H9 (cell line): ENCODE data around the gene CUBN. TPM values are rescaled to one million over a fixed set of nuclear protein-coding genes. Genes with fewer than 3 reads are reported as not detected.

Experiments
- DNase-seq: peaks from one replicate; pipeline ENCODE4 v3.0.0-alpha.2; 2017
- H2AFZ ChIP-seq: one replicate; pipeline ENCODE4 v1.6.1; 2013; ENCODE audit warnings: mild to moderate bottlenecking, low read length, control low read depth, moderate library complexity
- H2AK5ac ChIP-seq: 2 replicates; pipeline ENCODE4 v1.6.1; 2013; ENCODE audit warnings: low read length, control low read depth, mixed read lengths; ENCODE audit not compliant: insufficient read length
- H2BK120ac ChIP-seq: one replicate; pipeline ENCODE4 v1.6.1; 2013; ENCODE audit warnings: low read depth, mild to moderate bottlenecking, low read length, control low read depth, inconsistent platforms; ENCODE audit not compliant: poor library complexity, severe bottlenecking
- H2BK12ac ChIP-seq: 2 replicates; pipeline ENCODE4 v1.6.1; 2013; ENCODE audit warnings: low read length, control low read depth, mixed read lengths, low read depth; ENCODE audit not compliant: insufficient read length
- H2BK15ac ChIP-seq: 2 replicates; pipeline ENCODE4 v1.6.1; 2013; ENCODE audit warnings: low read depth, low read length, control low read depth
- H2BK20ac ChIP-seq: one replicate; pipeline ENCODE4 v1.6.1; 2013; ENCODE audit warnings: low read depth, mild to moderate bottlenecking, low read length, control low read depth, inconsistent platforms; ENCODE audit not compliant: poor library complexity, severe bottlenecking
- H2BK5ac ChIP-seq: 2 replicates; pipeline ENCODE4 v1.6.1; 2013; ENCODE audit warnings: low read length, control low read depth, mixed read lengths; ENCODE audit not compliant: insufficient read length
- H3K14ac ChIP-seq: 2 replicates; pipeline ENCODE4 v1.6.1; 2013; ENCODE audit warnings: low read length, control low read depth; ENCODE audit not compliant: insufficient read depth
- H3K18ac ChIP-seq: 2 replicates; pipeline ENCODE4 v1.6.1; 2013; ENCODE audit warnings: low read depth, mild to moderate bottlenecking, mixed read lengths, low read length, control low read depth; ENCODE audit not compliant: insufficient read length
- H3K23ac ChIP-seq: 2 replicates; pipeline ENCODE4 v1.6.1; 2013; ENCODE audit warnings: low read length, control low read depth, mixed read lengths, low read depth; ENCODE audit not compliant: insufficient read length
- H3K23me2 ChIP-seq: 2 replicates; pipeline ENCODE4 v1.6.1; 2013; ENCODE audit warnings: low read depth, mild to moderate bottlenecking, mixed read lengths, low read length, control low read depth; ENCODE audit not compliant: insufficient read length, poor library complexity, severe bottlenecking
- H3K27ac ChIP-seq: 2 replicates; pipeline ENCODE4 v1.5.1; 2013; ENCODE audit warnings: low read length, control low read depth, mixed read lengths, low read depth; ENCODE audit not compliant: insufficient read length
- H3K27me3 ChIP-seq: 2 replicates; pipeline ENCODE4 v1.6.1; 2013; ENCODE audit warnings: low read length, control low read depth, inconsistent platforms; ENCODE audit not compliant: insufficient read depth
- H3K4ac ChIP-seq: 2 replicates; pipeline ENCODE4 v1.6.1; 2013; ENCODE audit warnings: low read depth, mild to moderate bottlenecking, control low read depth, inconsistent platforms, low read length, moderate library complexity
- H3K4me1 ChIP-seq: 2 replicates; pipeline ENCODE4 v1.6.1; 2013; ENCODE audit warnings: low read length, control low read depth, inconsistent platforms; ENCODE audit not compliant: insufficient read depth
- H3K4me2 ChIP-seq: 2 replicates; pipeline ENCODE4 v1.6.1; 2013; ENCODE audit warnings: low read length, control low read depth, mixed read lengths; ENCODE audit not compliant: insufficient read length, insufficient read depth
- H3K56ac ChIP-seq: 2 replicates; pipeline ENCODE4 v1.6.1; 2013; ENCODE audit warnings: low read depth, mild to moderate bottlenecking, mixed read lengths, low read length, control low read depth; ENCODE audit not compliant: insufficient read length
- H3K79me1 ChIP-seq: 2 replicates; pipeline ENCODE4 v1.6.1; 2013; ENCODE audit warnings: low read depth, mild to moderate bottlenecking, moderate library complexity, low read length, control low read depth, inconsistent platforms; ENCODE audit not compliant: insufficient read depth, poor library complexity, severe bottlenecking
- H3K79me2 ChIP-seq: 2 replicates; pipeline ENCODE4 v1.6.1; 2013; ENCODE audit warnings: low read length, control low read depth, inconsistent platforms; ENCODE audit not compliant: insufficient read depth
- H3K9ac ChIP-seq: 2 replicates; pipeline ENCODE4 v1.6.1; 2013; ENCODE audit warnings: low read length, control low read depth, mixed read lengths; ENCODE audit not compliant: insufficient read length; ENCODE audit errors: extremely low read depth
- H3K9me3 ChIP-seq: one replicate; pipeline ENCODE4 v1.6.1; 2013; ENCODE audit warnings: low read depth, low read length, inconsistent platforms; ENCODE audit not compliant: control insufficient read depth
- H3T11ph ChIP-seq: one replicate; pipeline ENCODE4 v1.6.1; 2013; ENCODE audit warnings: mild to moderate bottlenecking, low read length, control low read depth, inconsistent platforms
- H4K20me1 ChIP-seq: one replicate; pipeline ENCODE4 v1.6.1; 2013; ENCODE audit not compliant: control insufficient read depth, insufficient read length, insufficient read depth
- H4K5ac ChIP-seq: 2 replicates; pipeline ENCODE4 v1.6.1; 2013; ENCODE audit warnings: low read depth, mild to moderate bottlenecking, mixed read lengths, low read length, control low read depth; ENCODE audit not compliant: insufficient read length
- H4K8ac ChIP-seq: replicated peaks from 2 replicates; pipeline ENCODE4 v1.6.1; 2013; ENCODE audit warnings: low read length, control low read depth, mixed read lengths, low read depth; ENCODE audit not compliant: insufficient read length
- H4K91ac ChIP-seq: 2 replicates; pipeline ENCODE4 v1.6.1; 2013; ENCODE audit warnings: low read depth, mild to moderate bottlenecking, moderate library complexity, mixed read lengths, low read length, control low read depth; ENCODE audit not compliant: insufficient read length
- H3K27ac Mint-ChIP-seq, 3 experiments: 2 replicates in 2 of 3; 3 replicates in 1 of 3; pipeline ENCODE4 v1.8.0; 2020 to 2021; ENCODE audit warnings: mixed read lengths in 3 of 3, mild to moderate bottlenecking in 1 of 3, moderate library complexity in 1 of 3
- H3K27me3 Mint-ChIP-seq: 2 replicates; pipeline ENCODE4 v1.8.0; 2021; ENCODE audit warnings: low read depth, mild to moderate bottlenecking, moderate library complexity, mixed read lengths
- H3K36me3 Mint-ChIP-seq, 3 experiments: 2 replicates in 2 of 3; 3 replicates in 1 of 3; pipeline ENCODE4 v1.8.0; 2020 to 2021; ENCODE audit warnings: low read depth in 3 of 3, mixed read lengths in 3 of 3; ENCODE audit not compliant: insufficient read depth in 1 of 3
- H3K4me1 Mint-ChIP-seq, 2 experiments: 2 replicates each; pipeline ENCODE4 v1.8.0; 2020; ENCODE audit warnings: mixed read lengths in 2 of 2
- H3K4me3 Mint-ChIP-seq, 2 experiments: 2 replicates in 1 of 2; 3 replicates in 1 of 2; pipeline ENCODE4 v1.8.0; 2020 to 2021; ENCODE audit warnings: mild to moderate bottlenecking in 2 of 2, mixed read lengths in 2 of 2, moderate library complexity in 1 of 2
- H3K9me3 Mint-ChIP-seq, 2 experiments: 2 replicates in 1 of 2; 3 replicates in 1 of 2; pipeline ENCODE4 v1.8.0; 2020; ENCODE audit warnings: mild to moderate bottlenecking in 2 of 2, mixed read lengths in 2 of 2, moderate library complexity in 1 of 2
- CTCF ChIP-seq: fragments of 200-600 bp; sonication (generic); conservative IDR thresholded peaks from 3 replicates; pipeline ENCODE4 v1.8.0; 2021; ENCODE audit warnings: antibody characterized with exemption, mild to moderate bottlenecking
- WGBS: extraction: QIAGEN DNeasy Blood & Tissue Kit; methylation state at CpG from one replicate; pipeline ENCODE4 v1.1.7; 2013; ENCODE audit warnings: missing lambda C conversion rate, low lambda C conversion rate, mixed read lengths; ENCODE audit not compliant: insufficient read length; ENCODE audit errors: extremely low coverage; 5-methylcytosine and 5-hydroxymethylcytosine counted together
- total RNA-seq: library from RNA; stranded (reverse); gene quantifications from 2 replicates; pipeline ENCODE4 v1.2.1, GENCODE V29; 2021

CUBN gene
- total RNA-seq, 1 experiment from 2014 or later = 0.26 TPM

DNA sequence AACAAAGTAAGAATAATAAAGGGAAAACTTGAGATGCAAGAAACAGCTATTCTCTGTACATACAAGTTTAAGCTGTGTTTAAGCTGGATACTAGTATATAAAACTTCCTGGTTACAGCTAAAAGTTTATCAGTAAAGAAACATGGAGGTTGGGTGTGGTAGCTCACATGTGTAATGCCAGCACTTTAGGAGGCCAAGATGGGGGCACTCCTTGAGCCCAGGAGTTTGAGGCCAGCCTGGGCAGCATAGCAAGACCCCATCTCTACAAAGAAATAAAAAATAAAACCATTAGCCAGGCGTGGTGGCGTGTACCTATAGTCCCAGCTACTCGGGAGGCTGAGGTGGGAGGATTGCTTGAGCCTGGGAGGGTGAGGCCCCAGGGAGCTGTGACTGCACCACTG lies 315.6 kb downstream of the CUBN start:
- peaks cover 14% of the 10 kb centered on the region in 2 experiments for H3K4me1 Mint-ChIP-seq
- H3K9me3 Mint-ChIP-seq = no peaks in the 10 kb centered on the region
- no peaks in the 10 kb centered on the region for H4K20me1 ChIP-seq
- H3K4me2 ChIP-seq = no peak overlapping the region
- no peak overlapping the region for H2BK15ac ChIP-seq
- no peaks in the 10 kb centered on the region; the same call in 1 of the 2 replicates for H3K27me3 Mint-ChIP-seq
- H4K5ac ChIP-seq = no peak overlapping the region
- no peak overlapping the region for H2AK5ac ChIP-seq
- no peak overlapping the region for H3K4me3 Mint-ChIP-seq
- H3K18ac ChIP-seq = no peak overlapping the region
- no CpG with 5 or more reads among the region's 3 CpGs for WGBS
- H2BK120ac ChIP-seq = no peak overlapping the region
- H3K27me3 ChIP-seq = no peaks in the 10 kb centered on the region
- no peak overlapping the region for H3K9ac ChIP-seq
- H3K4ac ChIP-seq = no peak overlapping the region
- H2BK20ac ChIP-seq = no peak overlapping the region
- 0 out of 2 replicates have a peak, but pooled peaks cover 2% of the 10 kb centered on the region for H3K4me1 ChIP-seq
- no peaks in the 10 kb centered on the region for H3K9me3 ChIP-seq
- no peaks in the 10 kb centered on the region for H3K79me1 ChIP-seq
- H3K27ac ChIP-seq = no peak overlapping the region
- H3K14ac ChIP-seq = no peak overlapping the region
- no peak overlapping the region for H3K56ac ChIP-seq
- H3T11ph ChIP-seq = no peak overlapping the region
- DNase-seq = no peak
- H2AFZ ChIP-seq = no peak overlapping the region
- no peaks in the 10 kb centered on the region for H3K79me2 ChIP-seq
- H3K23ac ChIP-seq = no peak overlapping the region
- peaks cover 4% of the 10 kb centered on the region for H3K23me2 ChIP-seq
- no peak overlapping the region for H2BK5ac ChIP-seq
- H4K8ac ChIP-seq = no peak overlapping the region
- no peak overlapping the region; a peak in 1 of 7 replicates for H3K27ac Mint-ChIP-seq
- peaks cover 0 to 4% (median 3%) of the 10 kb centered on the region in 3 experiments; a peak in 3 of 7 replicates for H3K36me3 Mint-ChIP-seq
- no peak overlapping the region for H2BK12ac ChIP-seq
- H4K91ac ChIP-seq = no peak overlapping the region
- TF ChIP-seq CTCF = no peak
